Measurements from ENCODE around the gene CYP2U1. TPM values are rescaled to one million over a fixed set of nuclear protein-coding genes. Genes with fewer than 3 reads are reported as not detected.

CYP2U1 gene
- total RNA-seq, 1 experiment from 2014 or later: 1.1 TPM

DNA sequence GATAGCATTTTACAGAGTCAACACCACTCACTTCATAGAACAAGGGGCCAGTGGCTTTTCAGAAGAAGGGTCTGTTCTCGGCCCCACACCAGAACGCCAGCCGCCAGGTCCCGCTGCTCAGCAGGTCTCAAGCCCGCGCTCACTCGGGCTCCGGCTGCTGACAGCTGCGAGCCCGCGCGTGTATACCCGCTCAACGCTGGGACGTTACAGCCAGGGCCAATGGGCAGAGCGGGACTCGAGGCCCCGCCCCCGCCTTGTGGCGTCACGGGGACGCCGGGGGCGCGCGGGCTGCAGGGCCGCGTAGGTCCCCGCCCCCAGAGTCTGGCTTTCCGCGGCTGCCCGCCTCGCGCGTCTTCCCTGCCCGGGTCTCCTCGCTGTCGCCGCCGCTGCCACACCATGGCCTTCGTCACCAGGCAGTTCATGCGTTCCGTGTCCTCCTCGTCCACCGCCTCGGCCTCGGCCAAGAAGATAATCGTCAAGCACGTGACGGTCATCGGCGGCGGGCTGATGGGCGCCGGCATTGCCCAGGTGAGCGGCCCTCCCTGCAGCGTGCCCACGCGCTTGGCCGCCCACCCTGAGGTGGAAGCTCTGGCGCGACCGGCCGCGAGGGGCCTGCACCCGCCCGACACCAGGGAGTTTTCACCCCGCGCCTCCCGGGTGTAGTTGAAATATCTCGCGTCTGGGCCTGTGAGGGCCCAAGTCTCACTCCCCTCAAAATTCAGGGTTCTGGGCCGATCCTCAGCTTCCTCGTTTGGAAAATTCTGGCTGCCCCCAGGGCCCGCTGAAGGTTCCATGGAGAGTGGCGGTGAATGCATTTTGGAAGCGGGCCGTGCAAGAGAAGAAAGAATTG lies 58.4 kb downstream of the CYP2U1 start, which contains the start of gene HADH:
TSS of gene HADH (plus strand) at position 353 of the 850 bp plus-strand sequence. CDS start at position 397, 44 bp downstream.
- Histone ChIP-seq H3K4me2 (peak within 1 kb of the TSS; percentile 94), H3K4me1 (replicated peaks; ENCODE audit: insufficient read depth) (peaks cover 15% of the 10 kb centered on the region; the same call in 1 of the 2 replicates), H3K9me2 (ENCODE audit: insufficient read depth) (no peaks in the 10 kb centered on the region), H3K27me3 (ENCODE audit: insufficient read depth, low read depth) (no peaks in the 10 kb centered on the region), H4K20me1 (ENCODE audit: insufficient read depth) (no peaks in the 10 kb centered on the region; the same call in 1 of the 2 replicates), H3K36me3 (ENCODE audit: low read depth) (no peaks in the 10 kb centered on the region), H3F3A (ENCODE audit: insufficient read depth, low read depth) (no peaks in the 10 kb centered on the region), H3K9me3 (ENCODE audit: insufficient read depth, low read depth) (no peaks in the 10 kb centered on the region), H3K79me2 (ENCODE audit: low read depth) (peaks cover 39% of the 10 kb centered on the region), H3K27ac (peak within 1 kb of the TSS; percentile 35; the same call in 1 of the 2 replicates), H2AFZ (peak within 1 kb of the TSS; percentile 96), H3K4me3 (peak within 1 kb of the TSS; percentile 82)
- ChIA-PET POLR2A (ENCODE audit: unreplicated experiment) (no interaction called here), CTCF (no interaction called here)
- intact Hi-C loops (cut with micrococcal nuclease; ENCODE audit: unreplicated experiment): loop anchor here (2.0 kb wide), 2 partner anchors 165 to 269 kb away; partner anchors contain the start of genes PAPSS1 and SGMS2
- DNase-seq: peak; percentile 73 to 85
- TSS peak; percentile 42 for BruUV-seq (replicated peaks)
- TF ChIP-seq, protein P1, sequence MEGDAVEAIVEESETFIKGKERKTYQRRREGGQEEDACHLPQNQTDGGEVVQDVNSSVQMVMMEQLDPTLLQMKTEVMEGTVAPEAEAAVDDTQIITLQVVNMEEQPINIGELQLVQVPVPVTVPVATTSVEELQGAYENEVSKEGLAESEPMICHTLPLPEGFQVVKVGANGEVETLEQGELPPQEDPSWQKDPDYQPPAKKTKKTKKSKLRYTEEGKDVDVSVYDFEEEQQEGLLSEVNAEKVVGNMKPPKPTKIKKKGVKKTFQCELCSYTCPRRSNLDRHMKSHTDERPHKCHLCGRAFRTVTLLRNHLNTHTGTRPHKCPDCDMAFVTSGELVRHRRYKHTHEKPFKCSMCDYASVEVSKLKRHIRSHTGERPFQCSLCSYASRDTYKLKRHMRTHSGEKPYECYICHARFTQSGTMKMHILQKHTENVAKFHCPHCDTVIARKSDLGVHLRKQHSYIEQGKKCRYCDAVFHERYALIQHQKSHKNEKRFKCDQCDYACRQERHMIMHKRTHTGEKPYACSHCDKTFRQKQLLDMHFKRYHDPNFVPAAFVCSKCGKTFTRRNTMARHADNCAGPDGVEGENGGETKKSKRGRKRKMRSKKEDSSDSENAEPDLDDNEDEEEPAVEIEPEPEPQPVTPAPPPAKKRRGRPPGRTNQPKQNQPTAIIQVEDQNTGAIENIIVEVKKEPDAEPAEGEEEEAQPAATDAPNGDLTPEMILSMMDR (conservative IDR thresholded peaks at IDR 0.05): no peak
- TF ChIP-seq EZH2 (IDR thresholded peaks at IDR 0.05; ENCODE audit: low read depth): no peak

DNA sequence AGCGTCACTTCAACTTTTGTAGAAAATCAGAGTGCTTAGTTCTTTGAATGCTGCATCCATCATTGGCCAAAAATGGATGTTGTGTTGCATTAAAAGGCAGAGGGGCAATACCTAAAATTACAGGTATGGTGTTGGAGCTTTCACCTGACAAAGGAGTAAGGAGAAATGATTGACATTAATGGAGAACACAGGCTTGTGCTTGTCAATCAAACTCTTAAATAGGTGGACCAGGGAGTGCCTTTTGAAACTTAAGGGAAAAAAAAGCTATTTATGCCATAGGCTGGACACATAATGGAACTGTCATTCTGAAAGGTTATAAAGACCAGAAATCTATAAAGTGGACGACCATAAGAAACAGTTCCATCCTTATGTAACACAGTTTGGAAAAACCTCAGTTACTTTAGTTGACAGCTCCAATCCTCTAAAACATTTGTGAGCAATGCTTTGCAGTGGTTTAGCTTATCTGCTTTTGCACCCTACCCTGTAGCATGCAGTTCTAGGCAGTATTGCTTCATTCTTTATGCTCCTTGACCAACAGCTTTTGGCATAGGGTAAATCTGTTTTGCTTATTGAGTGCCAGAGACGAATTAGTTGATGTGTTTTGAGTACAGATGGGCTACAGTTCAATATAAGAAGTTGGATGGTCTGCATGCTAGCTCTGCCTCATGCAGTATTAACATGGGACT lies 60.7 kb downstream of the CYP2U1 start:
- no peak for DNase-seq
- no peaks in the 10 kb centered on the region for H3K27me3 ChIP-seq (ENCODE audit: insufficient read depth, low read depth)
- ChIA-PET POLR2A (ENCODE audit: unreplicated experiment) (interaction anchor here (0.6 kb wide), 1 partner anchor 672 kb away, joined by 3 read pairs; no protein-coding TSS in a partner anchor), CTCF (no interaction called here)
- no peaks in the 10 kb centered on the region for H3K36me3 ChIP-seq (ENCODE audit: low read depth)
- H3K4me1 ChIP-seq (replicated peaks; ENCODE audit: insufficient read depth): peaks cover 15% of the 10 kb centered on the region; the same call in 1 of the 2 replicates
- H3K4me3 ChIP-seq: no peak overlapping the region
- H2AFZ ChIP-seq: no peak overlapping the region
- H4K20me1 ChIP-seq (ENCODE audit: insufficient read depth): no peaks in the 10 kb centered on the region; the same call in 1 of the 2 replicates
- H3F3A ChIP-seq (ENCODE audit: insufficient read depth, low read depth): no peaks in the 10 kb centered on the region
- BruUV-seq (replicated peaks): no TSS peak
- H3K9me2 ChIP-seq (ENCODE audit: insufficient read depth): no peaks in the 10 kb centered on the region
- H3K9me3 ChIP-seq (ENCODE audit: insufficient read depth, low read depth): no peaks in the 10 kb centered on the region
- H3K79me2 ChIP-seq (ENCODE audit: low read depth): peaks cover 39% of the 10 kb centered on the region
- H3K27ac ChIP-seq: no peak overlapping the region
- intact Hi-C loops (cut with micrococcal nuclease; ENCODE audit: unreplicated experiment): loop anchor here (2.0 kb wide), 1 partner anchor 271 kb away; the partner anchor contains the start of gene PAPSS1
- H3K4me2 ChIP-seq: peak overlapping the region; percentile 94
- TF ChIP-seq EZH2 (IDR thresholded peaks at IDR 0.05; ENCODE audit: low read depth): no peak
- TF ChIP-seq, protein P1 (conservative IDR thresholded peaks at IDR 0.05): no peak

DNA sequence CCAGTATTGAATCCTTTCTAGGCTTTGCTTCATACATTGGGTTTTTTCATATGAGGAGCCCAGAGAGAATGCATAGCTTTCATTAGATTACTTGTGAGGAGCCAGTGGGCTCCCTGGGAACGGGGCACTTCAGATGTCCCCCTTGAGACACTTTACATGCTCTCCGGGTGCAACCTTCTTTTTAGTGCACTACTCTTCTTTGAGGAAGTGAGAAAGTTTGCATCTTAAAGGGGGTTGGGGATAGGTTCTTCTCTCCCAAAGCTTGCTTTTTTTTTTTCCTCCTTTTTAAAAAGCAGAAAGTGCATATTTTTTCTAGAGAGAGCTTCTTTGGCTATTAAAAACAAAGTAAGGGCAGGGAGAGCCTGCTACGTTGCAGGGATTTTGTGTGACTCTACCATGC lies 62.6 kb downstream of the CYP2U1 start:
- Histone ChIP-seq H3K9me2 (ENCODE audit: insufficient read depth) (no peaks in the 10 kb centered on the region), H3K9me3 (ENCODE audit: insufficient read depth, low read depth) (no peaks in the 10 kb centered on the region), H3K79me2 (ENCODE audit: low read depth) (peaks cover 39% of the 10 kb centered on the region), H4K20me1 (ENCODE audit: insufficient read depth) (no peaks in the 10 kb centered on the region; the same call in 1 of the 2 replicates), H3F3A (ENCODE audit: insufficient read depth, low read depth) (no peaks in the 10 kb centered on the region), H3K4me1 (replicated peaks; ENCODE audit: insufficient read depth) (peaks cover 10% of the 10 kb centered on the region; the same call in 1 of the 2 replicates), H3K27ac (no peak overlapping the region), H3K4me3 (no peak overlapping the region), H3K36me3 (ENCODE audit: low read depth) (no peaks in the 10 kb centered on the region), H3K4me2 (no peak overlapping the region), H2AFZ (no peak overlapping the region), H3K27me3 (ENCODE audit: insufficient read depth, low read depth) (no peaks in the 10 kb centered on the region)
- TF ChIP-seq EZH2 (IDR thresholded peaks at IDR 0.05; ENCODE audit: low read depth): no peak
- TF ChIP-seq, protein P1 (conservative IDR thresholded peaks at IDR 0.05): no peak
- CTCF ChIA-PET: no interaction called here
- no TSS peak for BruUV-seq (replicated peaks)
- intact Hi-C loops (cut with micrococcal nuclease; ENCODE audit: unreplicated experiment): no loop called here
- POLR2A ChIA-PET (ENCODE audit: unreplicated experiment): no interaction called here
- DNase-seq: no peak

Data from PC-9 (cell line).